GM21423 (cell line): Measurements from ENCODE around the gene FAM13A.

Experiments
- ATAC-seq: cut with Tn5 transposase; IDR thresholded peaks from one replicate; pipeline ENCODE4 v1.9.1; 2021; ENCODE audit warnings: mild to moderate bottlenecking, moderate library complexity; ENCODE audit not compliant: unreplicated experiment

FAM13A gene

DNA sequence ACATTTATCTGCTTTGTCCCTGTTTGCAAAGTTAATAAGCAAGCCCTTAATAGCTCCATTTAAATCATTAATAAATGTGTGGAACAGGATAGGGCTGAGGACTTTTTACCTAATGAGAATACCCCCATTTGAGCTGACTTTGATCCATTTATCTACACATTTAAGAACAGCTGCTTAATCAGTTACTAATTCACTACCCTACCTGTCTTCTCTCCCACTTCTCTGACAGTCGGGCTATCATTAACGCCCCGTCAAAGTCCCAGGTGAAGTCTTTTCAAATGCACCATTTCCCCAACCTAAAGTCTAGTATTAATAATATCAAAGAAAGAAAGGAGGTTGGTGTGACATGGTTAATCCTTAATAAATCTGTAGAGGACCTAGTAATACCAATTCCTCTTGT, 302.2 kb downstream of the FAM13A start:
- no peak for ATAC-seq

DNA sequence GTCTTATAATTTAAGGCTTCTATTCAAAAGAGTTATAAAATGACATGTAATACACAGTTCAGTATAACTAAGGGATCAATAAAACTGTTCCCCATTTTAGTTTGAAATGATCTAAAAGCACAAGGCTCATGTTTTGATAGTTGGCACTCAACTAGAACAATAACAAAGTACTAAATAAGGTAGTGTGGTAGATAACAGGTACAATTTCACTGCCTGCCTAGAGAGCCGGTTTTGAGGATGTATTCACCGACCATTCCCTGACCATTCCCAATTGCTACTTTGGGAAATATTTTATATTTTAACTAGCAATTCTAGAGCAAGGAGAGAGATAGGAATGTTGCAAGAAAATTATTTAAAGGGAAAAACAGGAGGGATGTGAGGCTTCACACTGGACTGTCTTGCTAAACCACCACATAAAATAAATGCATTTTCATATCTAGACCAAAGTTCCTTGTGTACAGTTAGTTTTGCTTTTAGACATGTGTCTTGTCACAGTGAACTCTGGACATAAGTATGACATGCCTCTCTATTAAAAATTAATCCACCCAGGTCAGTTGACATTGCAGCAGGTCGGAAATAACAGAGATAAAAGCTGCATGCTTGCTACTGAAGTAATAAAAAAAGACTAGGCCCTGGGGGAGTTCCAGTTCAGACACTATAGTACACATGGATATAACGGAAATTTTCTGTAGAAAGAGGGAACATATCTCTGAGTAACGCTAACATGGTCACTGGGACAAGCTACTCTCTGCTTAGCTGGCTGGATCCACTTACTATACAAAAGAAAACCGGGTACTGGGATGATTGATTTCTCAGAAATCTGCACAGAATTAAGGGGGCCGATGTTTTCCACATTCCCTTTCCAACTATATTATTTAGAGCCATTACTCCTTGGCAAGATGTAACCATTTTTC, 303.1 kb downstream of the FAM13A start:
- peak; percentile 48 for ATAC-seq

- no peak for ATAC-seq
Observed at GRCh38 chr4:88752754-88753153, 304.2 kb downstream of the FAM13A start.

GRCh38 chr4:88752076-88752463, 304.9 kb downstream of the FAM13A start:
- no peak for ATAC-seq

DNA sequence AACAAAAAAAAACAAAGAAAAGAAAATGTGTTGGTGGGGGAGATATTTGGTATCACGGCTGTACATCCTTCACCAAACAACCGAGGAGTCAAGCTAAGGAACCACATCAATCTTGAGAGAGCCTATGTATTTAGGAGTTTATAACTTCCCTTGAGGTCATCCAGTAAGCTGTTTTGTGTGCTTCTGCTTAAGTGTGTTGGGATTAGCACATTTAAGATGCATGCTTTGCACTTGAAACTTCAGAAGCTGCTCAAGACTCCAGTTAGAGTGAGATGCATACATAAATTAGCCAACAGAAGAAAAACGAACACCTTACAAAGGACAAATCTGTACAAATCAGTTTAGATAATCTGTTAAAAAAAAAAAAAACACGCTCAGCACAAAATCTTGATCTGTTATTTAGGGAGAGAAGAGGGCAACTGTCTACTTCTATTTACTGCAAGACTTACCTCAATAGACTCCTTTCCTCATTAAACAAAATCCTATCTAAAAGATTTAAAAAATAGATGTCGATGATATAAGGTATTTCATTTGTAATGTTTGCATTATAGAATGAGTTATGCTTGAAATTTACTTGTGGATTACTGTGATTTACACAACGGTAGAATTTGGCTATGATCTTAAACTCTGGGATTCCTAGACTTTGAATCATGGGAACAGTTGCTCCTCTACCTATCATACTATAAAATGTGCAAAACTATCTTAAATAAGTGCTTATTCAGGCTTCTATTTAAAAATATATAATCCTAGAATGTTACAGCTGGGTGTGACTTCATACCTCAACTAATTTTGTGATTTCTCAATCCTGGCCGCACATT, 305.5 kb downstream of the FAM13A start:
- ATAC-seq, result no peak

GRCh38 chr4:88750369-88750768, 306.6 kb downstream of the FAM13A start:
- no peak for ATAC-seq

- no peak for ATAC-seq
Observed at GRCh38 chr4:88747351-88747750, 309.6 kb downstream of the FAM13A start.

GRCh38 chr4:88746206-88746605, 310.8 kb downstream of the FAM13A start:
- no peak for ATAC-seq

GRCh38 chr4:88745581-88746163, 311.3 kb downstream of the FAM13A start:
- ATAC-seq, result no peak

DNA sequence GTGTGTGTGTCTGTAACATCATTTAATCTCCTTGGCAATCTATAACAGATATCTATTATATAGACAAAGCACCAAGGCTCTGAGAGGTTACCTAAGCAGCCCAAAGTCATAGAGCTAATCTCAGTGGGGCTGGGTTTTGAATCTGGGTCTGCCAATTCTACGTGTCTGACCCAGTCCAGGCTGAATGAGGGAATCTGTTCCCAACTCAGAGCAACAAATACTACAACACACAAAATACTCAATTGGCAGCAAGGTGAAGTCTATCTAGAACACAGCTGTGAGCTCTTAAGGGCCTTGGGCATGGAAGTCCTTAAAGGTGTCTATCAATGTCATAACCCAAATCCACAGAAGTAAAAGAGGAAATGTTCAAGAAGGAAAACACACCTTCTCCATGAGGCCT, 311.8 kb downstream of the FAM13A start:
- ATAC-seq, result no peak

DNA sequence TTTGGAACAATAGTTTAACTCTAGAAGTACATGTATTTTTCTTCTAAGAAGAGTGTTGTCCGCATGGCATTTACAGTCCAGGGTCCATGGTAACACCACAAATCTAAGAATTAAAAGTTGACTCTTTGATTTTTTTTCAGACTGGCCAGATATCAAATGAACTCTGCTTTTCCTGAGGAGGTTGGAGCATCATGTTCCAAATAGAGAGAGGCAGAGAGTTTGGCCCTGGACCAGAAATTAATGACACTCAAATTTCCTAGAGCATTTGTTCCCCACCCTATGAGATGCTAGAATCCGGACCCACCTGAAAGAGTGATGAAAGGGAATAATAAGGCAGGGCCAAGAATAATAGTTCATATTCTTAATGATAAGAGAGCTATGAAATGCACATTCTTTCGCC, 312.4 kb downstream of the FAM13A start:
- no peak for ATAC-seq

DNA sequence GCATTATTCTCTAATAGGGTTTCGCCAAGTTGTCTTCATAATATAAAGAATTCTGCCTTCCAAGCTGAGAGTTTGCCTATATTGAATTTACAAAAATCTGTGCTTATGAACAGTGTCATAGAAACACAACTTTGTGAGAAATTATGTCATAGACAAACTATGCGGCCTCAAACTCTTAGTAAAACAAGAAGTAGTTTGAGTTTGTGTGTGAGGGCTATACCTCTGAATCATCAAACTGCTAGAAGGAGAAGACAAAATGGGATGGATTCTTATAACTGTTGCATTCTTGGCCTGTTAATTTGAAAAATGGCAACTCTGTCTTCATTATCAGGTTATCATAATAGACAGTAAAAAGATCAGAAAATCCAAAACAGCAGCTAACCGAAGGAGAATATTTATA, 313.3 kb downstream of the FAM13A start:
- ATAC-seq, result no peak

- no peak for ATAC-seq
Observed at GRCh38 chr4:88742561-88742960, 314.4 kb downstream of the FAM13A start.

DNA sequence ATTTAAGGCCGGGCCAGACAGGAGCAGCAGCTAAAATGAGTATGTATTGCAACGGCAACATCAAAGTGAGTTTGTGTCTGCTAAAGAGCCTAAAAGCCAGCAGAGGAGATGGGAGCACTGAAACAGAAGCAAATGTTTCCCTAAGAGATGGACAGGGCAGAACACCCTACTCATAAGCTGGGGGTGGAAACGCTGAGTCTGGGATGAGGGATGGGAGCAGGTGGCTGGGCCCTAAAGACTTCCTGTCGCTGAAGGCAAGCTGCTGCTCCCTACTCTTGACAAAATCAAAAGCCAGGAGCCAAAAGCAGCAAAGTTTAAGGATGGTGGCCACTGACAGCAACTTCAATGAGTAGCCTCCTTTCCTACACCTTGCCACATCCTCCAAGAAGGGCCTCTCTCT, 318.8 kb downstream of the FAM13A start:
- no peak for ATAC-seq

DNA sequence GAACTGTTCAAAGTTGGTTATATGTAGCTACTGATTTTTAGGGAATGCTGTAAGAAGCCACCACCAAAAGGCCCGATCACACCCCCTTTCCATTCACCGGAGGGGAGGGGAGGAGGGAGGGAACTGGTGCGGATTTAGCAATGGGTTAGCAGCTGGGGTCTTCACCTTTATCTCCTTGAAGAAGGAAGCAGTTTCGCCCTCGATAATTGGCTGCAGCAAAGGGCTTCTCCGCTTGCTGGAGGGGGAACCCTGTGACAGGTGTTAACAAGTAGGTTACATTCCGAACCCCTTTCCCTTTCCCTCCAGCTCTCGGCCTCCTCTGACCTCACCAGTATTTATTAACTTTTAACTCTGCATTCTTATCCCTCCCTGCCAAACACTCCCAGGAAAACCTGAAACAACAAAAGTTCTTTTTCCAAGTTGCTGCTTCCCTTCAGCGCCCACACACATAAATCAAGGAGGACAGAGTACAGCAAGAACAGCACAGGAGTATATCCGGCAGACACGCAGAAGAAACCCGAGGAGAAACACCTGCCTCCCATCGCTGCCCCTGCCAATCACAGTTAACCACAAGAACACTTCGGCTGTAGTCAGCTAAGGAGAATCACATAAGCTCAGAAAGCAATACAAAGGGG, 319.6 kb downstream of the FAM13A start:
- peak; percentile 97 for ATAC-seq

DNA sequence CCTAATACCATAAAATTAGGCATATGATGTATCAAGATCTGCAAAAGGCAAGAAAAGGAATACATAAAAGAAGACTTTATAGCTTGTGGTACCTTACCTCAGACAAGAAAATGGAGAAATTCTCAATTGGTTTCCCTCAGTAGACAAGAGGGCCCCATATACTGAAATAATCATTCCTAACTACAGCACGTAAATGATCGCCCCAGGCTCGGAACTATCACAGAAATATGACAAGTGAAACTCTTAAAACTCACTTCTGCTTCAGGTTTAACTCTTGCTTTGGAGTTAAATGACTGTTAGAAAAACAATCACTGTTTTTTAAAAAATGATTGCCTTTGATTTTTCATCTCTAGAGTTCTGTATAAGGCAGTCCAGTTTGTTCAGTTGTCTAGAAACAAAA, 320.7 kb downstream of the FAM13A start:
- no peak for ATAC-seq

GRCh38 chr4:88735564-88735963, 321.4 kb downstream of the FAM13A start:
- no peak for ATAC-seq

GRCh38 chr4:88734403-88734949, 322.5 kb downstream of the FAM13A start:
- ATAC-seq, result no peak

- ATAC-seq, result no peak
Observed at GRCh38 chr4:88732714-88733368, 324.1 kb downstream of the FAM13A start.

DNA sequence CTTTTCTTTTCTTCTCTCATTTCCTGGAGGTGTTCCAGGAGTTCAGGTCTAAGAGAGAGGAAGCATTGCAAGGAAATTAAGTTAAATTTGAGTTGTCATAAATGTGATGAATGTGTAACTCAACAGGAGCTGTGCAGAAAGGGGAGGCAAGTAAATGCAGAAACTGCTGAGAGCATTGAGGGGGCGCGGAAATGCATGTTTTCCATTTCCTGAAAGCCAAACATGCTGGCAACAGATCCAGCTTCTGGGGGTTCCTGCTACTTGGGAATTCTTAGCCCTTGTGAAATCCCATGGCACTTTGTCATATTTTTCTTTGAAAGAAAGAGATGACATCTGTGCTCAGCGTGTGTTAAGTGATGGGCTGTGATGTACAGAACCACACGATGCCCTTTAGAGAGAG, 325.6 kb downstream of the FAM13A start:
- no peak for ATAC-seq
